NCI-H2107 treated with DMSO at 0.1 percent for 48 hours (cell line): ENCODE measurements around the gene ZNF502.

ENCODE experiments used
- DNase-seq: peaks from one replicate; lab custom pipeline; 2025; ENCODE audit not compliant: unreplicated experiment; lab: John Stamatoyannopoulos, UW

ZNF502 gene

DNA sequence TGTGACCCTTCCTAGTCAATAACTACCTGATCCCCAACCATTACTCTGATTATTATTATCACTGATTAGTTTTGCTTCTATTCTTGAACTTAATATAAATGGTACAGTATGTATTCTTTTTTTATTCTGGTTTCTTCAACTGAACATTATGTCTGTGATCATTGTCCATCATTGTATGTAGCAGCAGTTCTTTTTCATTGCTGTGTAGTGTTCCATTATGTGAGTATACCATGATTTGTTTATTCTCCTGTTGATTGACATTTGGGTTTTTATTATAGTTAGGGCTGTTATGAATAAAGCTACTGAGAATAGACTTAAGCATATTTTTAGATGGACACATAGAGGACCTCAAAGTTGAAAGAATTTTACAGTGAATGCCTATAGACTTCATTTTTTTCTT, 51.8 kb downstream of the ZNF502 start:
- no peak for DNase-seq

DNA sequence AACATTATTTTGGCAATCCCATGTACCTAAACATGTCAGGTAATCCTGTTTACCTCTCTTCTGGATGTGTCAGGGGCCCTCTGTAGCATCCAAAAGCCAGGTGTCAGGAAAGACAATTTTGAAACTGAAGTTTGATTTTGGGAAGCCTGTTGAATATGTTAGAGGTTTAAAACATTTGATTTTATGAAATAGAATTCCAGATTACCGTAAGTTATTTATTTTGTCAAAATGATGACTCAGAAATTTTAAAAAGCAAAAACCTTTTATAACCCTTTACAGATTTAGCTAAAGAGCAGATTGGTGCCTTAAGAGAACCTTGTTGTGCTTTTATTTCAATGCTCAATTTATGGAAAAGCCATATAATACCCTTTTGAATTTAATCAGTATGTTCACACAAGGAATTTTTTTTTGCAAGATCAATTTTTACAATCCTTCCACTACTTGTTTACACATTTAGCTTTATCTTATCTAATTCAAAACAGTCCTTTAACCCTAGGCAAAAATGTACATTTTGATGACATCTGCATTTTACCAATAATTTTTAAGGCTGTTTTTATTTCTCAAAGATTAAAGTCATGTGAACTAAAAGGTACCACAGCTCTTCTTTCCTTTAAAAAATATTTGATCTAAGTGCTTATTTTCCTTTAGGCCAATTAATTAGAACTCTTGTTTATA, 59.1 kb downstream of the ZNF502 start:
- no peak for DNase-seq

DNA sequence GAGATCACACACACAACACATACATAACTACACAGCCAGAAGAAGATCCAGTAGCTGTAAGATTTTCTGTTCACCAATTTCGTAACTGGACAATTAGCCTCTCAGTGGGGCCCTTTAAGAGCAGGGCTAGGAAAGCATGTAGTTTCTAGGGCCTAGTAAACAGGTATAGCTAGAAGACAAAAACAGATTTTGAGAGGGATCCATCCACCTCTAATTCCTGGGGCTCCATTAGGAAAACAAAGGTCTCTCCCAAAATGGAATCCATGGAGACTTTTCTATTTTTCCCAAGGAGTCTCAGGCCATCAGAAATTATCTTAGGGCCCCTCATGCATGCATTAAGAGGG, 59.6 kb downstream of the ZNF502 start:
- DNase-seq = no peak
